Colonic mucosa (tissue), 4 donors: ENCODE measurements around the gene CXorf58. TPM values are rescaled to one million over a fixed set of nuclear protein-coding genes. Genes with fewer than 3 reads are reported as not detected.

ENCODE experiments used
- DNase-seq: peaks from one replicate; pipeline ENCODE4 v3.0.0-alpha.2; 2020
- H3K27ac ChIP-seq: fragments of 200-600 bp; one replicate; pipeline ENCODE4 v1.8.0; 2021
- H3K27me3 ChIP-seq: fragments of 200-600 bp; one replicate; pipeline ENCODE4 v1.8.0; 2021
- H3K36me3 ChIP-seq: fragments of 200-600 bp; one replicate; pipeline ENCODE4 v1.8.0; 2021
- H3K4me1 ChIP-seq: fragments of 200-600 bp; one replicate; pipeline ENCODE4 v1.8.0; 2021; ENCODE audit warnings: mild to moderate bottlenecking
- H3K4me3 ChIP-seq: fragments of 200-600 bp; one replicate; pipeline ENCODE4 v1.8.0; 2021
- H3K9ac ChIP-seq, 2 donors: one replicate each; pipeline ENCODE4 v1.7.0; 2013; ENCODE audit warnings: control low read depth in 2 of 2, low read depth in 2 of 2, low read length in 2 of 2
- H3K9me3 ChIP-seq: fragments of 200-600 bp; one replicate; pipeline ENCODE4 v1.8.0; 2021
- CTCF ChIP-seq: fragments of 200-600 bp; IDR thresholded peaks from one replicate; pipeline ENCODE4 v1.8.0; 2022; ENCODE audit warnings: antibody characterized with exemption, mild to moderate bottlenecking
- intact Hi-C: fragments of 100-400 bp; cut with DNase I; formaldehyde crosslinking; loops from one replicate; pipeline ENCODE4 v1.14.1; 2022
- total RNA-seq, 2 donors: library from RNA; stranded (reverse); fragmentation: NEBNext Ultra II Directional in 1 of 2; extraction: Animal tissue kit (Norgen Biotek cat#: 25700) in 1 of 2; gene quantifications; one replicate each; pipeline ENCODE4 v1.2.1, GENCODE V29; 2021
- donor health status: healthy.
- donor health status: DM: no; HTN: no; CAD: no.
- donor health status: DM: no; HTN: no; CAD: no.

The CXorf58 gene
- total RNA-seq, 2 donors from 2014 or later = not detected

GRCh38 chrX:23896981-23897380 is 10.8 kb upstream of the CXorf58 start:
- Histone ChIP-seq H3K9me3 (no peaks in the 10 kb centered on the region), H3K9ac (no peak overlapping the region), H3K27me3 (no peaks in the 10 kb centered on the region), H3K27ac (no peak overlapping the region), H3K4me1 (no peaks in the 10 kb centered on the region), H3K36me3 (no peaks in the 10 kb centered on the region), H3K4me3 (no peak overlapping the region)
- intact Hi-C loops = no loop called here
- no peak for TF ChIP-seq CTCF
- no peak for DNase-seq

GRCh38 chrX:23898412-23898959 is 9.3 kb upstream of the CXorf58 start:
- Histone ChIP-seq H3K9ac (no peak overlapping the region), H3K4me1 (no peaks in the 10 kb centered on the region), H3K4me3 (no peak overlapping the region), H3K27ac (no peak overlapping the region), H3K9me3 (no peaks in the 10 kb centered on the region), H3K27me3 (no peaks in the 10 kb centered on the region), H3K36me3 (no peaks in the 10 kb centered on the region)
- DNase-seq = no peak
- TF ChIP-seq CTCF = no peak
- intact Hi-C loops = no loop called here

- intact Hi-C loops = loop anchor here (5.0 kb wide), 2 partner anchors 118 to 143 kb away; partner anchors contain the start of gene SAT1
- DNase-seq = no peak
- Histone ChIP-seq H3K4me3 (no peak overlapping the region), H3K36me3 (no peaks in the 10 kb centered on the region), H3K9me3 (no peaks in the 10 kb centered on the region), H3K27ac (no peak overlapping the region), H3K9ac (no peak overlapping the region), H3K27me3 (no peaks in the 10 kb centered on the region), H3K4me1 (no peaks in the 10 kb centered on the region)
- no peak for TF ChIP-seq CTCF
These were observed 7.5 kb upstream of the CXorf58 start for GRCh38 chrX:23900220-23900797.

- Histone ChIP-seq H3K4me1 (no peaks in the 10 kb centered on the region), H3K9ac (no peak overlapping the region), H3K27me3 (no peaks in the 10 kb centered on the region), H3K9me3 (no peaks in the 10 kb centered on the region), H3K4me3 (no peak overlapping the region), H3K36me3 (no peaks in the 10 kb centered on the region), H3K27ac (no peak overlapping the region)
- TF ChIP-seq CTCF = no peak
- no peak for DNase-seq
- intact Hi-C loops = loop anchor here (5.0 kb wide), 2 partner anchors 119 to 144 kb away; partner anchors contain the start of gene SAT1
These were observed 6.7 kb upstream of the CXorf58 start for GRCh38 chrX:23901060-23901459.

- peak; percentile 48 for TF ChIP-seq CTCF
- H3K27me3 ChIP-seq = no peaks in the 10 kb centered on the region
- no peaks in the 10 kb centered on the region for H3K9me3 ChIP-seq
- no peaks in the 10 kb centered on the region for H3K36me3 ChIP-seq
- peak overlapping the region in 1 of 2 donors; percentile 69 for H3K9ac ChIP-seq
- intact Hi-C loops = loop anchor here (1.0 to 5.0 kb wide), 3 partner anchors 120 to 208 kb away; partner anchors contain the start of gene SAT1
- no peaks in the 10 kb centered on the region for H3K4me1 ChIP-seq
- DNase-seq = peak; percentile 72
- H3K27ac ChIP-seq = peak overlapping the region; percentile 52
- no peak overlapping the region for H3K4me3 ChIP-seq
These were observed 6.0 kb upstream of the CXorf58 start for GRCh38 chrX:23901805-23902204.
